HUDEP-2 (cell line): Measurements from ENCODE around the gene C9orf152.

Source experiments
- DNase-seq, 76 experiments: peaks; one replicate each; lab custom pipeline; 2025; ENCODE audit not compliant: unreplicated experiment in 76 of 76; lab: John Stamatoyannopoulos, UW

Gene C9orf152

GRCh38 chr9:110183208-110184145 lies 24.5 kb downstream of the C9orf152 start:
- DNase-seq = peak in 57 of 76 experiments; percentile 2 to 70 (median 38)

DNA sequence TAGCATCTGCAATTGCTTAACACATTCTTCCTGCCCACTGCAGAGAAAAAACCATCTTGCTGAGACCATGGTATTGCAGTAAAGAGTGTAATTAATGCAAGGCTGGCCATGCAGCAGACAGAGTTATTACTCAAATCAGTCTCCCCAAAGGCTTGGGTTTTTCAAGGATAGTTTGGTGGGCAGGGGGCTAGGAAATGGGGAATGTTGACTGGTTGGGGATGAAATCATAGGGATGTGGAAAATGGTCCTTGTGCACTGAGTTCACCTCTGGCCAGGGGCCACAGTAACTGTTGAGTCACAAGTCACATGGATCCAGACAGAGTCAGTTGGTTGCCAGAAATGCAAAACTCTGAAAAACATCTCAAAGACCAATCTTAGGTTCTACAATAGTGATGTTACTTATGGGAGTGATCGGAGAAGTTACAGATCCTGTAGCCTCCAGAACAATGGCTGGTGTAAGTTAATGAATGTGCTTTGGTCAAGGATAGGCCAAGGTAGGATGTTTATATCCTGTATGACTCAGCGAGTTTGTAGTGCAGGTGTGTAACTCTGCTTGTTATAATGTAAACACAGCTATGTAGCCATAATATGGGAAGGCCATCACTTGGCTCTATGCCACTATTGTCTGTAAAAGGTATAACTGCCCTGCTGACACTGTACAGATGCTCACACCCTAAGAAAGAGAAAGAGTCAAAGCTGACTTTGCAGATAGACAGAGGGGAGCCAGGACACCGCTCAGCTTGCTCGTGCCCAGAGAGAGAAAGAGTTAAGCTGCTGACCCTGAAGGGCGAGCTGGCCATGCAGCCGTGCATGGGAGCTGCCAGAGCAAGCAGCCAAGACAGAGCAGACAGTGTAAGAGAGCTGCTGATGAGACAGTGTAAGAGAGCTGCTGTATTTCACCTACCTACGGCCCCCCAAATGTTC lies 27.2 kb downstream of the C9orf152 start:
- DNase-seq = peak in 1 of 76 experiments; percentile 6

DNA sequence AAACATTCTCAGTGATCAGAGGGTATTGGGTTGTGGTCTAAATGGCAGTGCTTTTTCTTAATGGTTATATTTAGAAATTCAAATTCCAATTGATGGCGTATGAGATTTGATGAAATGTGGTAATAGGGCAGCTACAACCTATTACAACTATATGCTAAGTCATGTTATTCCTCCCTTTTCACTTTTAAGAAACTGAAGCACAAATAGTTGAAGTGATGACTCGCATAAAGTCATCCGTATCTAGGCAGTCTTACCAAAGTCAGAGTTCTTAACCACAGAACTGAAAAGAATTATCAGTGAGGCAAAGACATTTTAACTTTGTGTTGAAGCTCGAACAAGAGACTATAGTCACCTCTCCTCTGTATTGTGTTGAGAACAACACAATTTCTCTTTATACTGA lies 28.2 kb downstream of the C9orf152 start:
- no peak for DNase-seq

DNA sequence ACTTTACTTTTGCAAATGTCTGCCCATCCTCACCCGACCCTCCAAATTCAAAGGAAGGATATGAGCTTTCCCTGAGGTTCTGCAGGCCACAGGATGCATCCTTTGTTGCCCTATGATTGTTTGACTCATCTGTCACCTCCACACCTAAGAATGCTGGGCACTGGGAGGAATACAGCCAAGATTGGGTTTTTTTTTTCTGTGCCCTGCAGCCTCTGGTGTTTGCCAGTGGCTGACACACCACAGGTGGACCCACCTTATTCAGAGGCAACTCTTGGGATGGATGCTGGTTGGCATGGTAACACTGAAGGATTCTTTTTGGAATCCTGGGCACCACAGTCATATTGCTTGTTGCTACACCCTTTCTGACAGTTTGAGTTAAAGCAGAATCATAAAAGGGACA lies 29.7 kb downstream of the C9orf152 start:
- DNase-seq = no peak

DNA sequence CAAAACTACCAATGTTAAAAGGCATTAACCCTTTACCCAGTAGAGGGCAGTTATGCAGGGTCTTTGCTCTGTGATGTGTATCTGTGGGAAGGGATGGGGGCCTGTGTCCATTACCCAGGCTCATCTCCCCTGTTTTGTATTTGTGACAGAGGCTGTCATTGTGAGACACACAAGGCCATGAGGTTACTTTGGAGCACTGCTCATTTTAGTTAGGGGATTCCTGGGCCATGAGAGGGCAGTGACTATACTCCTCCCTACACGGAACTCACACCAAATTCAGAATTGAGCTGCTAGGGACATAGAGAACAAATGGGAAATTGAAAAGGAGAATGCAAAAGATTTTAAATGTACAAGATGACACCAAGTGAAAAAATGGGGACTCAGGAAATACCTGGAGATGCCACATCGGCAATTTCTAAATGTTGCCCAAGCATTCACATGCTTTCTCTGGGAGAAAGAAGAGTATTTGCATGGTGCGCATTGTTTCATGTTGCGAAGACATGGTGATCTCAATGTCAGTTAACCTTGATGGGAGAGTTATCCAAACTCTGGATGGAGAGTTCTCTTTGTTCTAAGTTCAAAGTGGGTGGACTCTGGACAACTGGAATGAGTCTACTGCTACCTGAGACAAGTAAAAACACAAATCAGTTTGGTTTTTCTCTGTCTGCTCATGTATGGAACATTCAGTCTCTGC lies 32.5 kb downstream of the C9orf152 start:
- DNase-seq = no peak

DNA sequence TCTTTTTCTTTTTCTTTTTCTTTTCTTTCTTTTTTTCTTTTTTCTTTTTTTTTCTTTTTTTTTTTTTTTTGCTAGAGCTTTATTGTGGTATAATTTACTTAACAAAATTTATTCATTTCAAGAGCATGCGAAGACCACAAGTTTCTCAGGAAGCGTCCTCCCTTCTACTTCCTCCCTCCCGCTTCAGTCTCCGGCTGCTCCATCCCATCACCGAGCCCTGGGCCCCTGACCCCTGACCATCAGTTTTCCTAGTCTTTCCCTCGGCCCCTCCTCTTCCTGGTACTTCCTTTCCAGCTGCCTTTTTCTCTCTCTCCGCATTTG lies 34.7 kb downstream of the C9orf152 start:
- no peak for DNase-seq

GRCh38 chr9:110170357-110171257 lies 37.4 kb downstream of the C9orf152 start:
- no peak for DNase-seq

GRCh38 chr9:110168486-110168885 lies 39.5 kb downstream of the C9orf152 start:
- DNase-seq = no peak

- DNase-seq = no peak
Measured at GRCh38 chr9:110161940-110162339, 46.0 kb downstream of the C9orf152 start.

DNA sequence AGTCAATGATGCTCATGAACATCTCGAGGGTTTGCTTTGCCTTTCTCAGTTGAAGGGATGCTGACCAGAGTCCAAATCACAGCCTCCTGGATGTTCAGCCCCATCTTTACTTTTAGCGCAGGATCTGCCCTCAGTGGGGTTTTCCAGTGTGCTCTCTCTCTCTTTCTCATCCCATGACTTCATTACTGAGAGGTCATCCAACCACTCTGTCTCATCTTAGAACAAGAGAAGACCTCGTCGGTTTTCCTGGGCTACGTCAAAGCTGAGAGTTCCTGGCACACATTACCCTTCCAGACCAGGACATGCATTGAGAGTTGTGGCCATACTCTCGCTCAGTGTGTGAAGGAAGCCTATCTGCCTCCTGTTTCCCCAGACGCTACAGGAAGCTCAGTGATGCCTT lies 47.3 kb downstream of the C9orf152 start:
- DNase-seq = no peak

- DNase-seq = no peak
Measured at GRCh38 chr9:110160123-110160522, 47.8 kb downstream of the C9orf152 start.

GRCh38 chr9:110157823-110158664 lies 49.9 kb downstream of the C9orf152 start:
- no peak for DNase-seq

DNA sequence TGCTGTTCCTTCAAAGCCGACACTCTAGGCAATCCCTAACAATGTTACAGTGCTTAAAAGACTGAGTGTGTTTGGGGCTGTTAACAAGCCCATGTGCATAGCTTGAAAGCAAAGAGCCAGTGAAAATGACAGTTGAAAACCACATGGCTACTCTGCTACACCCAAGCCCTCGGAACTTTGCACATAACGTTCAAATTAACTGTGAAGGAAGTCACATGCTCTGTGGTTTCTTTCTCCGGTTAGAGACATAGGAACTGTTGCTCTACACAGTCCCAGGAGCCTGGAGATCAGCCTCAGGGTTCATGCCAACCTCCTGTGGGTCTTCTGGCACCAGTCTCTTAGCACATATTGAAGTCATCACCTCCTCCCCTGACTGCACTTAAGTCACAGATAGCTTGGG lies 51.1 kb downstream of the C9orf152 start:
- peak in 39 of 76 experiments; percentile 11 to 77 (median 30) for DNase-seq

- no peak for DNase-seq
Measured at GRCh38 chr9:110156416-110156815, 51.5 kb downstream of the C9orf152 start.

- DNase-seq = peak in 1 of 76 experiments; percentile 4
Measured at GRCh38 chr9:110155751-110156150, 52.2 kb downstream of the C9orf152 start.

DNA sequence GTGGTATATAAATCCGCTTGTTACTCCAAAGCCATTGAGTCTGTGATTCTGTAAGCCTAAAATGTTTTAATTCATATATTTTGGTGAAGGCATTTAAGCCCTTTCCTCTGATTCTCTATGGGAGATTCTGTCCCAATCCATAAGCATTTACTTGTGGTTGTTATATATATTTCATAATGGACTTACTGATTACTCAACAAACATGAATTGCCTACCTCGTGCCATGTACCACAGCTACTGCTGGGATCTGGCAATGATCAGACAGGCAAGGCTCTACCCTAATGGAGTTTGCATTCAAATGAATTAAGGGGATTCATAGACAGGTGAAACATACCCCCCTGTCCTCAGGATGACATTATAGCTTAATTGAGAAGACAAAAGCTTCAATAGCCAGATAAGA lies 54.5 kb downstream of the C9orf152 start:
- no peak for DNase-seq

DNA sequence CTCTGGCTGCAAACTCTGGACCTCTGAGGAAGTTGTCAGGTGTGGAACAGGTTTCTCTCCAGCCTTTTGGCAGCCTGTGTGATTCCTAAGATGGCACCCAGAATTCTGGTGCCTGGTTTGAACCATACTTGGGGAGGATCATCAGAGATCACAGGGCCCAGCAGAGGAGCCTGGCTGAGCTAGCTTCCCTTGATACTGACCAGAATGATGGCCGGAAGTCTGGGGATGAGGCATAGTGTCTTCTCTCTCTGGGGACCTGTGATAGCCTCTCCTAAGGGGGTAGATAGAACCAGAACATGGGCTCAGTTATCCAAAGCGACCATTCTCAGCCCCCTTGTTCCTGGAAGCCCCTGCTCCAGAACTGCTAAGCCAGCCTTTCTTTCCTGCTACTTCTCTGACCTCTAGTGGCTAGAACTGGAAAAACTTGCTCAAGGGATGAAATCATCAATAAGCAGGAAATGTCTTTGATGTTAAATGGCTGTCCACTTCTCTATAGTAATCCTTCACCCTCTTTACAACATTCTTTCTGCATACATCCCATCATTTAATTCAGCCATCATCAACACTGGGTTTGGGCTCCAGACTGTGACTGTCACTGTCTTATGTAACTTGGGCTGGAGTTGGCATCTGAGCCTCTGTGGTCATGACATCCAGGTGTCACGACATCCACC lies 55.1 kb downstream of the C9orf152 start:
- peak in 27 of 76 experiments; percentile 3 to 53 (median 24) for DNase-seq
